WTC11 (cell line): ENCODE data around the gene ALX4.

Experiments used
- ARID4B ChIP-seq: sonication (generic); formaldehyde crosslinking; IDR thresholded peaks from 2 replicates; pipeline ENCODE4 v1.8.0; 2023; ENCODE audit warnings: missing genetic modification reagents, mild to moderate bottlenecking, borderline replicate concordance
- CTCF ChIP-seq: fragments of 200-600 bp; IDR thresholded peaks from 2 replicates; pipeline ENCODE4 v1.8.0; 2022; ENCODE audit warnings: antibody characterized with exemption
- PRRX2 ChIP-seq: fragments of 250-450 bp; sonication (Bioruptor Pico); IDR thresholded peaks from 2 replicates; pipeline ENCODE4 v1.8.0; 2021; ENCODE audit warnings: mild to moderate bottlenecking

- no peak for TF ChIP-seq CTCF
- no peak for TF ChIP-seq PRRX2
- TF ChIP-seq ARID4B (CRISPR knock-in tag): no peak
Observed at GRCh38 chr11:44223238-44223637, 86.7 kb downstream of the ALX4 start.
